Loucy (cell line): Measurements from ENCODE around the gene KRTAP12-4.

Experiments
- EZH2phosphoT487 ChIP-seq: fragments of 200-600 bp; IDR thresholded peaks from 2 replicates; pipeline ENCODE4 v1.6.1; 2018; ENCODE audit warnings: antibody characterized with exemption, mild to moderate bottlenecking, moderate library complexity, borderline replicate concordance
- TF ChIP-seq, protein P1 (sequence below): fragments of 200-600 bp; sonication (generic); conservative IDR thresholded peaks from 2 replicates; pipeline ENCODE4 v1.5.1; 2014; ENCODE audit warnings: mild to moderate bottlenecking, antibody characterized with exemption, low read length

DNA sequence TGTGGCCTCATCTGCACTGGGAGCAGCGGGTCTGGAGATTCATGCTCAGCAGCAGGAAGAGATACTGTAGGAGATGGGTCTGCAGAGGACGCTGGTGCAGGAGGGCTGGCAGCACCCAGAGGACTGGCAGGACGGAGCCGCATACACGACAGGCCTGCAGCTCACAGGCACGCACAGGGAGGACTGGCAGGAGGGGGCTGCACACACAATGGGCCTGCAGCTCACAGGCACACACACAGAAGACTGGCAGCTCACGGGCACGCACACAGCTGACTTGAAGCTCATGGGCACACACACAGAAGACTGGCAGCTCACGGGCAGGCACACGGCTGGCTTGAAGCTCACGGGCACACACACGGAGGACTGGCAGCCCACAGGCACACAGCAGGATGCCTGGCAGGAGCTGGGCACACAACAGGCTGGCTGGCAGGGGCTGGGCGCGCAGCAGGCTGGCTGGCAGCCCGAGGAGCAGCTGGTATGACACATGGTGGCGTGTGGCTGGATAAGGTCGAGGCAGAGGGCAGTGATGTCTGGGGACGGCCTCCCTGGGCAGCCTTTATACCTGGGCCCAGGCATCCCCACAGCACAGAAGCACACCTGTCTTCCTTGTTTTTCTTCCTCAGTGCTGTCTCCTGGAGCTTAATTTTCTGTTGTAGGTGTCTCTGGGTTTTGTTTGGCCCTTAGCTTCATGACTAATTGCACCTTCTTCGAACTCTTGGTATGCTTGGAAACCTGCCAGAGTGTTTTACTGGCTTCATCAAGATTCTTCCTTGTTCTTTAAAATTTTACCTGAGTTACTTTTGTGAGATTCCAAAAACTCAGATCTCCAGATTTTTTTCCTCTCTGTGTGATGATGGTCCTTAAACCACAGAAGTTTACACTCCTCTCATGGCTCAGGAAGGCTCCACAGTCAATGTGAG, 12.2 kb upstream of the KRTAP12-4 start, which contains the start of gene KRTAP12-2:
- TF ChIP-seq, protein P1, sequence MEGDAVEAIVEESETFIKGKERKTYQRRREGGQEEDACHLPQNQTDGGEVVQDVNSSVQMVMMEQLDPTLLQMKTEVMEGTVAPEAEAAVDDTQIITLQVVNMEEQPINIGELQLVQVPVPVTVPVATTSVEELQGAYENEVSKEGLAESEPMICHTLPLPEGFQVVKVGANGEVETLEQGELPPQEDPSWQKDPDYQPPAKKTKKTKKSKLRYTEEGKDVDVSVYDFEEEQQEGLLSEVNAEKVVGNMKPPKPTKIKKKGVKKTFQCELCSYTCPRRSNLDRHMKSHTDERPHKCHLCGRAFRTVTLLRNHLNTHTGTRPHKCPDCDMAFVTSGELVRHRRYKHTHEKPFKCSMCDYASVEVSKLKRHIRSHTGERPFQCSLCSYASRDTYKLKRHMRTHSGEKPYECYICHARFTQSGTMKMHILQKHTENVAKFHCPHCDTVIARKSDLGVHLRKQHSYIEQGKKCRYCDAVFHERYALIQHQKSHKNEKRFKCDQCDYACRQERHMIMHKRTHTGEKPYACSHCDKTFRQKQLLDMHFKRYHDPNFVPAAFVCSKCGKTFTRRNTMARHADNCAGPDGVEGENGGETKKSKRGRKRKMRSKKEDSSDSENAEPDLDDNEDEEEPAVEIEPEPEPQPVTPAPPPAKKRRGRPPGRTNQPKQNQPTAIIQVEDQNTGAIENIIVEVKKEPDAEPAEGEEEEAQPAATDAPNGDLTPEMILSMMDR, result no peak
- TF ChIP-seq EZH2phosphoT487, result no peak
